ENCODE data around the gene DGKI.

The DGKI gene

DNA sequence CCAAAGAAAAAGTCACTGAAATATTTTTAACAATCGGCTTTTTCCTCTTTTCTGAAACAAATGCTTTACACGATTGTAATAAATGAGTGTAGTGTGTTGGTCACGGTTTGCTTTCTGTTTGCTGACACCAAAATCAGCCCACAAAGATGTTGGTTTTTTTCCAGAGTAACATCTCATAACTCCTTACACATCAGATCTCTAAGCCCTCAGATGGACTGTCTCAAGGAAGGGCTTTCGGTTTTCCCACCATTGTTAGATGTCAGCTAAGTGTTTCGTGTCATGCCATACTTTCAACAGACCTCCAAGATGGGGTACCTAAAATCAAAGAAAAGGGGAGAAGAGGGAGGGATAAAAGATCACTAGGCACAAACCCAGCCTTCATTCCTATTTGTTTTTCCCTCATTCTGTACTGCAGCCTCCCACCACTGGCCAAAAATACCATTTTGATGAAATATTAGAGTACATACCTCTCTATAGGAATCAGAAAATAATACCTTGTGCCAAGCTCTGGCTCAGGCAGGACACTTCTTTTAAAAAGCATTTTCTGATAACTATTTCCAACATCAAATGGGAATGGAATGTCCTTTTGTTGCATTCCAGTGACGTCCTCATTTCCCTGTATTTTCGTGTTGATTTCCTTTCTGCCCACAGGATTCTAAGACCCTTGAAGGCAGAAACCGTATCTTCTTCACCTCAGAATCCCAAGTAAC lies 159.1 kb downstream of the DGKI start:
- H3K4me1 ChIP-seq (ENCODE audit: control insufficient read depth in 2 of 2, insufficient read depth in 1 of 2, low read depth in 1 of 2, low read length in 2 of 2), result peaks cover 0 to 2% of the 10 kb centered on the region in 2 donors
- no peak overlapping the region for H3K4me3 ChIP-seq (ENCODE audit: low read length in 2 of 2)
- H3K9ac ChIP-seq (ENCODE audit: low read depth, low read length, poor library complexity), result no peak overlapping the region
- no peak overlapping the region for H3K4me2 ChIP-seq (ENCODE audit: insufficient read depth, low read length, poor library complexity, severe bottlenecking)
- no peak overlapping the region for H3K18ac ChIP-seq (ENCODE audit: low read length)
- no peak overlapping the region for H3K23ac ChIP-seq (ENCODE audit: low read depth, low read length, poor library complexity)
- no peaks in the 10 kb centered on the region for H3K27me3 ChIP-seq (ENCODE audit: control insufficient read depth in 3 of 3, insufficient read depth in 3 of 3, low read depth in 1 of 3, low read length in 3 of 3)
- no peak for DNase-seq (ENCODE audit: low spot score)
- H3K9me3 ChIP-seq (replicated peaks in 1 of 2; ENCODE audit: control insufficient read depth in 2 of 2, insufficient read depth in 1 of 2, low read depth in 1 of 2, low read length in 2 of 2), result no peaks in the 10 kb centered on the region
- no peak overlapping the region for H2AFZ ChIP-seq (ENCODE audit: low read length)
- H2BK120ac ChIP-seq (ENCODE audit: low read depth, low read length), result no peak overlapping the region
- WGBS, 2 donors (ENCODE audit: extremely low coverage in 2 of 2, insufficient read length in 2 of 2, insufficient replicate concordance in 1 of 2), result no CpG with 5 or more reads among the region's 8 CpGs
- no peak overlapping the region for H3K27ac ChIP-seq (replicated peaks; ENCODE audit: low read length)
- H2AK5ac ChIP-seq (ENCODE audit: low read depth, low read length), result no peak overlapping the region
- no peak overlapping the region for H2BK5ac ChIP-seq (ENCODE audit: low read length)
- no peak overlapping the region for H3K4ac ChIP-seq (ENCODE audit: low read length)
- no peak overlapping the region for H4K8ac ChIP-seq (ENCODE audit: low read depth, low read length)
- H4K91ac ChIP-seq (ENCODE audit: low read depth, low read length, poor library complexity), result no peak overlapping the region
- no peak overlapping the region for H3K14ac ChIP-seq (ENCODE audit: low read length)
- H3K79me1 ChIP-seq (ENCODE audit: low read depth, low read length), result no peaks in the 10 kb centered on the region
- no peak overlapping the region for H2BK15ac ChIP-seq (ENCODE audit: low read length)
- no peak overlapping the region for H2BK12ac ChIP-seq (ENCODE audit: low read length)
- no peaks in the 10 kb centered on the region for H3K36me3 ChIP-seq (replicated peaks in 1 of 2; ENCODE audit: control insufficient read depth in 2 of 2, insufficient read depth in 2 of 2, low read length in 2 of 2)

DNA sequence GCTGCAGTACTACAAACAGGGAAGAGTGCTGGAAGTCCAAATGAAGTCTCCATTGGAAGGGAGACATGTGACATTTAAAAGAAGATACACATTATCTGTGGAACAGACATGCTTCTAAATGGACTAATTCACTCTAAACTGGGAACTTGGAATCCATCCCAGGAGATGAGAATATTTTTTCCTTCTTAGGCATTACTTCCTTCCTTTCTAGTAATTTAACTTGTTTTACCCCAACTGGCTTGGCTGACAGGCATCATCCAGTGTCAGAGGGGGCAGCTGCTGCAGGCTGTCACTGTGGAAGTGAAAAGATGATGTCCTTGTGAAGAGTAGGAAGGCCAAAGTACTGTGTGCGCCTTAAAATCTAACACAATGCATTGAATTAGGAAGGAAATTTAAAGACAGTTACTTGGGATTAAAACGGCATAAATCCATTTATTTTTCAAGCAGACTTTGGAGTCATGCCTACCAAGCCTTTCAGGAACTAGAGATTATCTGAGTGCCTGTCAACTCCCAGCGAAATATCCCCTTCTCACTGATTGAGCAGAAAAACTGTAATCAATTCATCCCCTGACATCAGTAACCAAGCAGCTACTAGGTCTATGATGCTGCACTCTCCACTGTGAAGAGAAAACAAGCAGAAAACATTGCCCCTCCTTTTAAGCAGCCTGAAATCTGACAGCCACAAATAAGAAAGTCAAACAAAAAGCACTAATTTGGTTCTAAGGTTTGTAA lies 161.2 kb downstream of the DGKI start:
- Histone ChIP-seq H3K27me3 (ENCODE audit: control insufficient read depth in 3 of 3, insufficient read depth in 3 of 3, low read depth in 1 of 3, low read length in 3 of 3) (no peaks in the 10 kb centered on the region), H3K18ac (ENCODE audit: low read length) (no peak overlapping the region), H4K8ac (ENCODE audit: low read depth, low read length) (no peak overlapping the region), H3K4me2 (ENCODE audit: insufficient read depth, low read length, poor library complexity, severe bottlenecking) (no peak overlapping the region), H3K23ac (ENCODE audit: low read depth, low read length, poor library complexity) (no peak overlapping the region), H3K79me1 (ENCODE audit: low read depth, low read length) (no peaks in the 10 kb centered on the region), H3K27ac (replicated peaks; ENCODE audit: low read length) (no peak overlapping the region), H3K14ac (ENCODE audit: low read length) (no peak overlapping the region), H3K36me3 (replicated peaks in 1 of 2; ENCODE audit: control insufficient read depth in 2 of 2, insufficient read depth in 2 of 2, low read length in 2 of 2) (no peaks in the 10 kb centered on the region), H2AK5ac (ENCODE audit: low read depth, low read length) (no peak overlapping the region), H2AFZ (ENCODE audit: low read length) (no peak overlapping the region), H2BK120ac (ENCODE audit: low read depth, low read length) (no peak overlapping the region), H2BK15ac (ENCODE audit: low read length) (no peak overlapping the region), H3K4me1 (ENCODE audit: control insufficient read depth in 2 of 2, insufficient read depth in 1 of 2, low read depth in 1 of 2, low read length in 2 of 2) (peaks cover 0 to 2% of the 10 kb centered on the region in 2 donors), H3K4ac (ENCODE audit: low read length) (no peak overlapping the region), H2BK12ac (ENCODE audit: low read length) (no peak overlapping the region), H2BK5ac (ENCODE audit: low read length) (no peak overlapping the region), H3K9me3 (replicated peaks in 1 of 2; ENCODE audit: control insufficient read depth in 2 of 2, insufficient read depth in 1 of 2, low read depth in 1 of 2, low read length in 2 of 2) (no peaks in the 10 kb centered on the region), H4K91ac (ENCODE audit: low read depth, low read length, poor library complexity) (no peak overlapping the region), H3K4me3 (ENCODE audit: low read length in 2 of 2) (no peak overlapping the region), H3K9ac (ENCODE audit: low read depth, low read length, poor library complexity) (no peak overlapping the region)
- DNase-seq (ENCODE audit: low spot score), result no peak
- WGBS, 2 donors (ENCODE audit: extremely low coverage in 2 of 2, insufficient read length in 2 of 2, insufficient replicate concordance in 1 of 2), result no CpG with 5 or more reads among the region's 3 CpGs

DNA sequence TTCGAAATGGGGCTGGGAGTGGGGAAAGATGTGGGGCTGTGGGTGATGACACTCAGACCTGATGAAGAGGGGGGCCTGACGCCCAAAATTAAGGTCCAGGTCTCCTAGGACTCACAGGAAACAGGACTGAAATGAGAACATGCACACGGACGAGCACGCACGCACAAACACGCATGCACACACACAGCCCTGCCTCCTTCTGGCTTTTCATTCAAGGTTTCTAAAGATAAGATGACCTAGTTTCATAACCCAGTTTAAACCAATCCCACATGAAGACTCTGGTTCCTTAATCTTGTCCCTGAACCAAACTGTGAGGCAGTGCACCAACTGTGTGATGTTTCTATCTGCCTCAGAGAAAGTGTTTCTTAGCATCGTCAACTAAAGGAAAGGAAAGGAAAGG lies 162.0 kb downstream of the DGKI start:
- H3K36me3 ChIP-seq (replicated peaks in 1 of 2; ENCODE audit: control insufficient read depth in 2 of 2, insufficient read depth in 2 of 2, low read length in 2 of 2), result no peaks in the 10 kb centered on the region
- H2BK15ac ChIP-seq (ENCODE audit: low read length), result no peak overlapping the region
- no peak overlapping the region for H3K23ac ChIP-seq (ENCODE audit: low read depth, low read length, poor library complexity)
- H3K9ac ChIP-seq (ENCODE audit: low read depth, low read length, poor library complexity), result no peak overlapping the region
- no peak overlapping the region for H3K18ac ChIP-seq (ENCODE audit: low read length)
- H3K4ac ChIP-seq (ENCODE audit: low read length), result no peak overlapping the region
- no CpG with 5 or more reads among the region's 8 CpGs for WGBS, 2 donors (ENCODE audit: extremely low coverage in 2 of 2, insufficient read length in 2 of 2, insufficient replicate concordance in 1 of 2)
- H2BK5ac ChIP-seq (ENCODE audit: low read length), result no peak overlapping the region
- H3K79me1 ChIP-seq (ENCODE audit: low read depth, low read length), result no peaks in the 10 kb centered on the region
- no peak overlapping the region for H3K27ac ChIP-seq (replicated peaks; ENCODE audit: low read length)
- H2BK120ac ChIP-seq (ENCODE audit: low read depth, low read length), result no peak overlapping the region
- H3K4me3 ChIP-seq (ENCODE audit: low read length in 2 of 2), result no peak overlapping the region
- H3K9me3 ChIP-seq (replicated peaks in 1 of 2; ENCODE audit: control insufficient read depth in 2 of 2, insufficient read depth in 1 of 2, low read depth in 1 of 2, low read length in 2 of 2), result no peaks in the 10 kb centered on the region
- no peak overlapping the region for H3K14ac ChIP-seq (ENCODE audit: low read length)
- H3K27me3 ChIP-seq (ENCODE audit: control insufficient read depth in 3 of 3, insufficient read depth in 3 of 3, low read depth in 1 of 3, low read length in 3 of 3), result no peaks in the 10 kb centered on the region
- DNase-seq (ENCODE audit: low spot score), result no peak
- peaks cover 0 to 2% of the 10 kb centered on the region in 2 donors for H3K4me1 ChIP-seq (ENCODE audit: control insufficient read depth in 2 of 2, insufficient read depth in 1 of 2, low read depth in 1 of 2, low read length in 2 of 2)
- no peak overlapping the region for H2AK5ac ChIP-seq (ENCODE audit: low read depth, low read length)
- H4K91ac ChIP-seq (ENCODE audit: low read depth, low read length, poor library complexity), result no peak overlapping the region
- H2BK12ac ChIP-seq (ENCODE audit: low read length), result no peak overlapping the region
- H2AFZ ChIP-seq (ENCODE audit: low read length), result no peak overlapping the region
- H3K4me2 ChIP-seq (ENCODE audit: insufficient read depth, low read length, poor library complexity, severe bottlenecking), result no peak overlapping the region
- H4K8ac ChIP-seq (ENCODE audit: low read depth, low read length), result no peak overlapping the region

DNA sequence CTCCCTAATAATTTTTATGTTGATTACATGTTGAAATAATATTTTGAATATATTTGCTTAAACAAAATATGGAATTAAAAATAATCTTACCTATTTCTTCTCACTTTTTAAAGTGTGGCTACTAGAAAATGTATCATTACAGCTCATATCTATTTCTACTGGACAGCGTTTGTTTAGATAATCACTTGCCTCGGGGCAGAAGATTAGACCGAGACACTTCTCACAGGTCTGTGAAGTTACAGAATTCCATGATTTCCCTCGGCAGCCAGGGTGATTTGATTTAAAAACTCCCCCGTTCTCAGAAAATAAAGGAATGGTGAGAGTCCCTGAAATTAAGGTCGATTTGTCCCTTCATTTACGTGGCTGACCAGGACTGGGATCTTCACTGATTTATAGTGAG lies 162.5 kb downstream of the DGKI start:
- Histone ChIP-seq H4K8ac (ENCODE audit: low read depth, low read length) (no peak overlapping the region), H3K9ac (ENCODE audit: low read depth, low read length, poor library complexity) (no peak overlapping the region), H3K14ac (ENCODE audit: low read length) (no peak overlapping the region), H3K9me3 (replicated peaks in 1 of 2; ENCODE audit: control insufficient read depth in 2 of 2, insufficient read depth in 1 of 2, low read depth in 1 of 2, low read length in 2 of 2) (no peaks in the 10 kb centered on the region), H3K23ac (ENCODE audit: low read depth, low read length, poor library complexity) (no peak overlapping the region), H2BK12ac (ENCODE audit: low read length) (no peak overlapping the region), H4K91ac (ENCODE audit: low read depth, low read length, poor library complexity) (no peak overlapping the region), H3K4me3 (ENCODE audit: low read length in 2 of 2) (no peak overlapping the region), H2BK120ac (ENCODE audit: low read depth, low read length) (no peak overlapping the region), H2AK5ac (ENCODE audit: low read depth, low read length) (no peak overlapping the region), H3K4me2 (ENCODE audit: insufficient read depth, low read length, poor library complexity, severe bottlenecking) (no peak overlapping the region), H3K18ac (ENCODE audit: low read length) (no peak overlapping the region), H3K4me1 (ENCODE audit: control insufficient read depth in 2 of 2, insufficient read depth in 1 of 2, low read depth in 1 of 2, low read length in 2 of 2) (peaks cover 0 to 2% of the 10 kb centered on the region in 2 donors), H2BK15ac (ENCODE audit: low read length) (no peak overlapping the region), H3K79me1 (ENCODE audit: low read depth, low read length) (no peaks in the 10 kb centered on the region), H2BK5ac (ENCODE audit: low read length) (no peak overlapping the region), H3K36me3 (replicated peaks in 1 of 2; ENCODE audit: control insufficient read depth in 2 of 2, insufficient read depth in 2 of 2, low read length in 2 of 2) (no peaks in the 10 kb centered on the region), H3K4ac (ENCODE audit: low read length) (no peak overlapping the region), H2AFZ (ENCODE audit: low read length) (no peak overlapping the region), H3K27me3 (ENCODE audit: control insufficient read depth in 3 of 3, insufficient read depth in 3 of 3, low read depth in 1 of 3, low read length in 3 of 3) (no peaks in the 10 kb centered on the region), H3K27ac (replicated peaks; ENCODE audit: low read length) (no peak overlapping the region)
- DNase-seq (ENCODE audit: low spot score), result no peak
- WGBS, 2 donors (ENCODE audit: extremely low coverage in 2 of 2, insufficient read length in 2 of 2, insufficient replicate concordance in 1 of 2), result no CpG with 5 or more reads among the region's 7 CpGs

All from neuronal stem cell (in vitro differentiated cells).